HG02763 (cell line): Measurements from ENCODE around the gene ELFN1.
"Not testable (repeated sequence)": the region's sequence is repeated elsewhere in the genome, so short reads cannot be mapped to it uniquely, and the experiment has no call there.

Source experiments
- ATAC-seq: cut with Tn5 transposase; IDR thresholded peaks from one replicate; pipeline ENCODE4 v1.9.1; 2021; ENCODE audit warnings: mild to moderate bottlenecking, moderate library complexity; ENCODE audit not compliant: unreplicated experiment

Gene ELFN1

GRCh38 chr7:1750541-1751021 lies 80.5 kb downstream of the ELFN1 start:
- ATAC-seq = no peak

- no peak for ATAC-seq
Observed at GRCh38 chr7:1752111-1752510, 82.0 kb downstream of the ELFN1 start.

GRCh38 chr7:1752771-1753563 lies 82.9 kb downstream of the ELFN1 start:
- no peak for ATAC-seq

GRCh38 chr7:1753564-1753867 lies 83.4 kb downstream of the ELFN1 start:
- ATAC-seq = no peak

GRCh38 chr7:1754345-1754908 lies 84.3 kb downstream of the ELFN1 start:
- no peak for ATAC-seq

GRCh38 chr7:1755783-1756625 lies 85.9 kb downstream of the ELFN1 start:
- no peak for ATAC-seq

GRCh38 chr7:1757601-1758000 lies 87.5 kb downstream of the ELFN1 start:
- ATAC-seq = no peak

- no peak for ATAC-seq
Observed at GRCh38 chr7:1758028-1758858, 88.2 kb downstream of the ELFN1 start.

- no peak for ATAC-seq
Observed at GRCh38 chr7:1758859-1759521, 88.9 kb downstream of the ELFN1 start.

GRCh38 chr7:1761097-1761496 lies 91.0 kb downstream of the ELFN1 start:
- ATAC-seq = no peak

GRCh38 chr7:1761774-1762173 lies 91.7 kb downstream of the ELFN1 start:
- ATAC-seq = no peak

GRCh38 chr7:1762238-1762945 lies 92.3 kb downstream of the ELFN1 start:
- no peak for ATAC-seq

- ATAC-seq = no peak
Observed at GRCh38 chr7:1763033-1763432, 93.0 kb downstream of the ELFN1 start.

- not testable (repeated sequence) for ATAC-seq
Observed at GRCh38 chr7:1763911-1764310, 93.8 kb downstream of the ELFN1 start.

- ATAC-seq = no peak
Observed at GRCh38 chr7:1765336-1765735, 95.3 kb downstream of the ELFN1 start.

- ATAC-seq = no peak
Observed at GRCh38 chr7:1767524-1767923, 97.4 kb downstream of the ELFN1 start.

- no peak for ATAC-seq
Observed at GRCh38 chr7:1768832-1769231, 98.8 kb downstream of the ELFN1 start.

GRCh38 chr7:1769286-1770200 lies 99.5 kb downstream of the ELFN1 start:
- ATAC-seq = no peak

- no peak for ATAC-seq
Observed at GRCh38 chr7:1770331-1770730, 100.3 kb downstream of the ELFN1 start.
